Gastroesophageal sphincter (tissue), 3 donors: ENCODE results near the gene APOL3.
"Not testable (repeated sequence)": the region's sequence is repeated elsewhere in the genome, so short reads cannot be mapped to it uniquely, and the experiment has no call there.

Source experiments
- CTCF ChIP-seq, 4 experiments: fragments of 200-600 bp in 2 of 4; fragments of 450-650 bp in 2 of 4; sonication (generic) in 1 of 4; IDR thresholded peaks; one replicate each; pipeline ENCODE4 v1.5.1; 2017 to 2019; ENCODE audit warnings: antibody characterized with exemption in 4 of 4, mild to moderate bottlenecking in 2 of 4, moderate library complexity in 2 of 4
- POLR2AphosphoS5 ChIP-seq: sonication (generic); formaldehyde crosslinking; IDR thresholded peaks from one replicate; pipeline ENCODE4 v1.6.1; 2017; ENCODE audit warnings: antibody characterized with exemption

DNA sequence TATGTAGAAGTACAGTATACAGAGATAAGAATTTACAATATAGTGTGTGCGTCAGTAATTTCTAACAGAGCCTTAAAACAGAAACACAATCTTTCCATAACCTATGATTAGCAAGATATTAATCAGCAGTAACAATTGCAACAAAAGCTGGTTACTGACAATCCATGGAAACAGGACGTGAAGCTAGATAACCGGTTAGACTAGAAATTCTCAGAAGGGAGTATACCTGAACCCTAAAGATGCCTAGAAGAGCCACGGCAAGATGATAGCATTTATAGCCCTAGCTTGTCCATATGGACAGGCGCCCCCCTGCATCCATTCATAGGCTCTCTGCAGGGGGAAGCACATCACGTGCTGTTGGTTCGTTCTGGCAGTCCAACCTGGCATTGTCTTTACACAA is 42.9 kb upstream of the APOL3 start:
- TF ChIP-seq CTCF (IDR thresholded peaks at IDR 0.05); POLR2AphosphoS5: not testable (repeated sequence)
